Esophagus muscularis mucosa (tissue), 4 donors: ENCODE data around the gene ID3. TPM values are rescaled to one million over a fixed set of nuclear protein-coding genes. Genes with fewer than 3 reads are reported as not detected.

ENCODE experiments used
- DNase-seq: peaks from one replicate; pipeline ENCODE4 v3.0.0-alpha.2; 2017; ENCODE audit errors: extremely low spot score
- H3K27ac ChIP-seq, 4 donors: fragments of 200-600 bp; sonication (generic); replicated peaks in 1 of 4; 1 replicate in 3 of 4; 2 replicates in 1 of 4; pipeline ENCODE4 v1.5.1; 2016 to 2019; ENCODE audit warnings: mild to moderate bottlenecking in 1 of 4
- H3K27me3 ChIP-seq, 4 donors: fragments of 200-600 bp; sonication (generic); one replicate each; pipeline versions ENCODE4 v1.5.1 to v1.6.0; 2016 to 2019
- H3K36me3 ChIP-seq, 4 donors: fragments of 200-600 bp; sonication (generic); one replicate each; pipeline ENCODE4 v1.5.1; 2016 to 2019
- H3K4me1 ChIP-seq, 4 donors: fragments of 200-600 bp; sonication (generic); one replicate each; pipeline ENCODE4 v1.5.1; 2016 to 2019
- H3K4me3 ChIP-seq, 4 donors: fragments of 200-600 bp; sonication (generic); 1 replicate in 2 of 4; 2 replicates in 2 of 4; pipeline ENCODE4 v1.5.1; 2016 to 2019; ENCODE audit warnings: mild to moderate bottlenecking in 4 of 4, moderate library complexity in 1 of 4
- H3K9me3 ChIP-seq, 4 donors: fragments of 200-600 bp; sonication (generic); 1 replicate in 3 of 4; 2 replicates in 1 of 4; pipeline ENCODE4 v1.5.1; 2016 to 2019
- EP300 ChIP-seq: sonication (generic); formaldehyde crosslinking; IDR thresholded peaks from one replicate; pipeline ENCODE4 v1.6.1; 2017; ENCODE audit warnings: antibody characterized with exemption
- POLR2A ChIP-seq: fragments of 450-650 bp; IDR thresholded peaks from one replicate; pipeline ENCODE4 v1.6.1; 2017; ENCODE audit warnings: antibody characterized with exemption, moderate library complexity, mild to moderate bottlenecking, low read depth
- POLR2AphosphoS5 ChIP-seq, 2 donors: sonication (generic); formaldehyde crosslinking; IDR thresholded peaks; one replicate each; pipeline ENCODE4 v1.6.1; 2017; ENCODE audit warnings: antibody characterized with exemption in 2 of 2
- WGBS: methylation state at CpG from one replicate; pipeline ENCODE4 v1.1.5; 2018; 5-methylcytosine and 5-hydroxymethylcytosine counted together
- intact Hi-C: fragments of 100-400 bp; cut with DNase I; formaldehyde crosslinking; loops from one replicate; pipeline ENCODE4 v1.15.1; 2023
- total RNA-seq, 4 donors: library from RNA; depleted of rRNA; stranded (reverse); fragments of >200 nt; gene quantifications; one replicate each; pipeline versions ENCODE4 v1.1.0 to v1.2.1, GENCODE V29; 2016
- TF ChIP-seq, protein P1 (sequence below), 3 experiments: fragments of 200-600 bp in 2 of 3; fragments of 450-650 bp in 1 of 3; sonication (generic) in 2 of 3; IDR thresholded peaks; one replicate each; pipeline ENCODE4 v1.5.1; 2017 to 2019; ENCODE audit warnings: antibody characterized with exemption in 3 of 3, mild to moderate bottlenecking in 2 of 3, moderate library complexity in 1 of 3

Gene ID3
- total RNA-seq, 4 donors from 2014 or later = 75.2 to 352 (median 274) TPM

DNA sequence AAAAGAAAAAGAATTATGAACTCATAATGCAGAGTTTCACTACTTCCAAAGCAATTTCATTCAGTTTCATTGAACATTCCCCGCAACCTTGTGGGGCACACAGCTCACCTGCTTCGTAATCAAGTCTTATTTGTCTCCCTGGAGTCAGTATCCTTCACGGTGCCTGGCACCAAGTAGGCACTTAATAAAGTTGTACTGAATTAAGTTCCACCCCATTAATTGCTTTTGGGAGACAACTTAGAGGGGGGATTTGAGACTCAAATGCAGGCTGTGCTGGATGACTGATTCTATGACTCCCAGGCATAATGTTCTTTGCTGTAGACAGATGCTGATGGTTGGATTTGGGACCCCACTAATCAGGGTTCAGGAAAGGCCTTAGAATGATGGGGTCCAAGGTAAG lies 6.5 kb upstream of the ID3 start:
- no peak overlapping the region for H3K4me3 ChIP-seq
- peak overlapping the region; percentile 94 to 97 (median 96) for H3K27ac ChIP-seq
- peaks cover 45 to 84% (median 67%) of the 10 kb centered on the region in 4 donors for H3K4me1 ChIP-seq
- H3K27me3 ChIP-seq = no peaks in the 10 kb centered on the region
- no peaks in the 10 kb centered on the region for H3K36me3 ChIP-seq
- no peak for TF ChIP-seq POLR2A
- no peak for TF ChIP-seq EP300
- TF ChIP-seq POLR2AphosphoS5 (IDR thresholded peaks at IDR 0.05) = no peak
- intact Hi-C loops = no loop called here
- no peak for DNase-seq
- H3K9me3 ChIP-seq = no peaks in the 10 kb centered on the region
- WGBS = 91% methylated on average over 3 of the region's 3 CpGs

DNA sequence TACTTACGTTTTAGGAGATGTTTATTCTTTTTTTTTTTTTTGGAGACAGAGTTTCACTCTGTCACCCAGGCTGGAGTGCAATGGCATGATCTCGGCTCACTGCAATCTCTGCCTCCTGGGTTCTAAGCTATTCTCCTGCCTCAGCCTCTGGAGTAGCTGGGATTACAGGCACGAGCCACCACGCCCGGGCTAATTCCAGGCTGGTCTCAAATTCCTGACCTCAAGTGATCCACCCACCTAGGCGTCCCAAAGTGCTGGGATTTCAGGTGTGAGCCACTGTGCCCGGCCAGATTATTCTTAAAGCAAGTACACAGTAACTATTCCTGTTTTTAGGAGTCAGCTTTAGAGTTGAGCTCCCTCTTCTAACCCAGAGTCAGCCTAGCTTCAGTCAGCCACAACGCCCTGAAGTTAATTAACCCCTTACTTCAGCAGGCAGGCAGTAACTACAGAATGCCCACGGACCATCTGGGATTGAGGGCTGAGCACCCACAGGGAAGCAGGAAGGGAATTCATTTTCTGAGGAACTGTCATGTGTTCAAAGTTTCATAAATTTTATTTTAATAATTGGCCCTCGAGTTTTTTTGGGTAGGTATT lies 5.3 kb upstream of the ID3 start:
- Histone ChIP-seq H3K4me1 (peaks cover 56 to 95% (median 78%) of the 10 kb centered on the region in 4 donors), H3K4me3 (no peak overlapping the region), H3K9me3 (no peaks in the 10 kb centered on the region), H3K36me3 (no peaks in the 10 kb centered on the region), H3K27me3 (no peaks in the 10 kb centered on the region), H3K27ac (peak overlapping the region; percentile 94 to 97 (median 96))
- intact Hi-C loops = no loop called here
- no peak for TF ChIP-seq EP300
- no peak for TF ChIP-seq POLR2AphosphoS5 (IDR thresholded peaks at IDR 0.05)
- no peak for TF ChIP-seq POLR2A
- TF ChIP-seq, protein P1, sequence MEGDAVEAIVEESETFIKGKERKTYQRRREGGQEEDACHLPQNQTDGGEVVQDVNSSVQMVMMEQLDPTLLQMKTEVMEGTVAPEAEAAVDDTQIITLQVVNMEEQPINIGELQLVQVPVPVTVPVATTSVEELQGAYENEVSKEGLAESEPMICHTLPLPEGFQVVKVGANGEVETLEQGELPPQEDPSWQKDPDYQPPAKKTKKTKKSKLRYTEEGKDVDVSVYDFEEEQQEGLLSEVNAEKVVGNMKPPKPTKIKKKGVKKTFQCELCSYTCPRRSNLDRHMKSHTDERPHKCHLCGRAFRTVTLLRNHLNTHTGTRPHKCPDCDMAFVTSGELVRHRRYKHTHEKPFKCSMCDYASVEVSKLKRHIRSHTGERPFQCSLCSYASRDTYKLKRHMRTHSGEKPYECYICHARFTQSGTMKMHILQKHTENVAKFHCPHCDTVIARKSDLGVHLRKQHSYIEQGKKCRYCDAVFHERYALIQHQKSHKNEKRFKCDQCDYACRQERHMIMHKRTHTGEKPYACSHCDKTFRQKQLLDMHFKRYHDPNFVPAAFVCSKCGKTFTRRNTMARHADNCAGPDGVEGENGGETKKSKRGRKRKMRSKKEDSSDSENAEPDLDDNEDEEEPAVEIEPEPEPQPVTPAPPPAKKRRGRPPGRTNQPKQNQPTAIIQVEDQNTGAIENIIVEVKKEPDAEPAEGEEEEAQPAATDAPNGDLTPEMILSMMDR (IDR thresholded peaks at IDR 0.05) = no peak
- WGBS = 48% methylated on average over 10 of the region's 10 CpGs
- DNase-seq = no peak

DNA sequence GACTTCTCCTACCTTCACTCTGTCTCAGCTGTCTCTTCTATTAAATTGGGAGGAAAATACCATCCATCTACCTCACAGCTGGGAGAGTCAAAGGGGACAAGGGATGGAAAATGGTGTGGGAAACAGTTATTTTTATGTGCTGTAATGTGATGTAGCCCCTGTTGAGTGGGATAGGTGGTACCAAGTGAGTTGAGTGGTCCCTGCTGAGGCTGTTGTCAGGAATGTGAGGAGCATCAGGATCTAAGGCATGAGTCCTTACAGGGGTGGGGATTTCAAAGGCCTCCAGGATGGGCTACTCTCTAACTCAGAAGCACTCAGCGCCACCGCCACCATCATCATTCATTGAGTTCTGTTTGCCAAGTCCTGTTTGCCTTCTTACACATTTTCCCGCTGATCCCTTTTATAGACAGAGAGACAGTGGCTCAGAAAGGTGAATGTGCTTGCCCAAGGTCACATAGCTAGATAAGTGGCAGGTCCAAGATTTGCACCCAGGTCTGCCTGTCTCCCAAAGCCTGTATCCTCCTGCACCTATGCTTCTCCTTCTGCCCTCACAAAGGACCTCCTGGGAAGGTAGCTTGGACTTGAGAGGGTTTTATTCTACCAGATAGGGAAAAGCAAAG lies 4.6 kb upstream of the ID3 start:
- TF ChIP-seq, protein P1 (IDR thresholded peaks at IDR 0.05) = no peak
- no peak for TF ChIP-seq POLR2AphosphoS5 (IDR thresholded peaks at IDR 0.05)
- TF ChIP-seq EP300 = no peak
- no peak for TF ChIP-seq POLR2A
- no peaks in the 10 kb centered on the region for H3K27me3 ChIP-seq
- H3K4me1 ChIP-seq = peaks cover 51 to 91% (median 74%) of the 10 kb centered on the region in 4 donors
- intact Hi-C loops = no loop called here
- peaks cover 0 to 3% (median 0%) of the 10 kb centered on the region in 4 donors for H3K36me3 ChIP-seq
- WGBS = 94% methylated on average over 3 of the region's 3 CpGs
- no peaks in the 10 kb centered on the region for H3K9me3 ChIP-seq
- H3K27ac ChIP-seq = peak overlapping the region; percentile 94 to 97 (median 96)
- DNase-seq = no peak
- no peak overlapping the region for H3K4me3 ChIP-seq

DNA sequence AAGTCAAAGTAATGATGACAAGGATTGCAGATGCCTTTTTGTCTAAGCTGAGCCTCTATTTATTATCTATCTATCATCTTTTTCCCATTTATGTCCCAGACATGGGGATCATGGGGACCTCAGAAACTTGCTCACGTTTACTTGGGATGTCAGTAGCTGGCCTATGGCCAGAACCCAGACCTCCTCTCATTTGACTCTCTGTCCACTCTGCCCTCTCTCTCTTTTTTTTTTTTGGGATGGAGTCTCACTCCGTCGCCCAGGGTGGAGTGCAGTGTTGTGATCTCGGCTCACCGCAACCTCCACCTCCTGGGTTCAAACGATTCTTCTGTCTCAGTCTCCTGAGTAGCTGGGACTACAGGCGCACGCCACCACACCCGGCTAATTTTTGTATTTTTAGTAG lies 3.7 kb upstream of the ID3 start:
- H3K9me3 ChIP-seq = no peaks in the 10 kb centered on the region
- DNase-seq = no peak
- H3K27me3 ChIP-seq = no peaks in the 10 kb centered on the region
- WGBS = 66% methylated on average over 9 of the region's 9 CpGs
- peaks cover 0 to 12% (median 1%) of the 10 kb centered on the region in 4 donors for H3K36me3 ChIP-seq
- peak overlapping the region; percentile 94 to 97 (median 96) for H3K27ac ChIP-seq
- peaks cover 49 to 88% (median 69%) of the 10 kb centered on the region in 4 donors for H3K4me1 ChIP-seq
- peak overlapping the region in 2 of 4 donors; percentile 8 to 31 for H3K4me3 ChIP-seq
- intact Hi-C loops = no loop called here
- TF ChIP-seq POLR2AphosphoS5 (IDR thresholded peaks at IDR 0.05) (no peak), EP300 (no peak), POLR2A (no peak)
- TF ChIP-seq, protein P1 (IDR thresholded peaks at IDR 0.05) = no peak

DNA sequence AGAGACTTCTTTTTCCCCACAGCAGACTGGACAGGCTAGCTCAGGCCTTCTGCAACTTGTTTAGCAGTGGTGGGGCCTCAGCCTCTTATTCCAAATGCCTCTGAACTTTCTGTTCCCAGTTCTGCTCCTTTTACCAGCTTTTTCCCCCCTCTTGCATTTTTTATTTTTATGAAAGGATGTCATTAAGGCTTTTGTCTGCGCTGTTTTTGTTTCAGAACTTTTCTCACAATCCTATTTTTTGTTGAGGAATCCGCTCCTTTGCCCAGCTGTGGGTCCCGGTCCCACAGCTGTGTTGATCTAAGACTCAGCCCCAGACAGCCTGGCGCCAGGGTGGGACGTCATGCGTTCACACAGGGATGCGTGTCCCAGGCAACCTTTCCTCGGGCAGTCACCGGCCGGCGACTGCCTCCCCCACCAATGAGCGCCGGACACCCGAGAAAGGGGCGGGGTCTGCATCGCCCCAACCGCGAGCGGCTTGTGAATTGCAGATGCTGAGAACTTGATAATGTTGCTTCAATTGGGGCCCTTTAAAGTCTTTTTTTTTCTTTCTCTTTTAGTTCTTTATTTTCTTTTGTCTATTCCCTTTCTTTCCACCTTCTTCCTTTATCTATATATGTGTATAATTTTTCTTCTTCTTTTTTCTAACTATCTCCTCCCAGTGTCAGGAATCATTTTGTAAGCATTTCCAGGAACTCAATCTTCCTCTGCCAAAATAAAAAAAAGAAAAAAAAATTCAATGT lies 3.0 kb upstream of the ID3 start:
- Histone ChIP-seq H3K36me3 (peaks cover 0 to 19% (median 2%) of the 10 kb centered on the region in 4 donors), H3K4me3 (peak overlapping the region; percentile 23 to 81 (median 38)), H3K4me1 (peaks cover 45 to 88% (median 66%) of the 10 kb centered on the region in 4 donors), H3K27ac (peak overlapping the region; percentile 94 to 97 (median 96)), H3K27me3 (no peaks in the 10 kb centered on the region), H3K9me3 (no peaks in the 10 kb centered on the region)
- peak; percentile 8 for TF ChIP-seq POLR2A
- peak in 1 of 2 donors; percentile 96 for TF ChIP-seq POLR2AphosphoS5 (IDR thresholded peaks at IDR 0.05)
- TF ChIP-seq, protein P1 (IDR thresholded peaks at IDR 0.05) = no peak
- TF ChIP-seq EP300 = peak; percentile 68
- WGBS = under 1% methylated on average over 19 of the region's 19 CpGs
- DNase-seq = peak; percentile 98
- intact Hi-C loops = no loop called here
